CD4-positive, alpha-beta T cell treated with Interleukin-15 for 4 hours (primary cell): ENCODE results near the gene GTF2A1.
A peak's percentile ranks its signal among the peaks of the same experiment; 100 is the strongest.
"Not testable (repeated sequence)": the region's sequence is repeated elsewhere in the genome, so short reads cannot be mapped to it uniquely, and the experiment has no call there.

ENCODE experiments used
- DNase-seq: peaks from one replicate; pipeline ENCODE4 v3.0.0-alpha.2; 2020; ENCODE audit warnings: low spot score

GTF2A1 gene

DNA sequence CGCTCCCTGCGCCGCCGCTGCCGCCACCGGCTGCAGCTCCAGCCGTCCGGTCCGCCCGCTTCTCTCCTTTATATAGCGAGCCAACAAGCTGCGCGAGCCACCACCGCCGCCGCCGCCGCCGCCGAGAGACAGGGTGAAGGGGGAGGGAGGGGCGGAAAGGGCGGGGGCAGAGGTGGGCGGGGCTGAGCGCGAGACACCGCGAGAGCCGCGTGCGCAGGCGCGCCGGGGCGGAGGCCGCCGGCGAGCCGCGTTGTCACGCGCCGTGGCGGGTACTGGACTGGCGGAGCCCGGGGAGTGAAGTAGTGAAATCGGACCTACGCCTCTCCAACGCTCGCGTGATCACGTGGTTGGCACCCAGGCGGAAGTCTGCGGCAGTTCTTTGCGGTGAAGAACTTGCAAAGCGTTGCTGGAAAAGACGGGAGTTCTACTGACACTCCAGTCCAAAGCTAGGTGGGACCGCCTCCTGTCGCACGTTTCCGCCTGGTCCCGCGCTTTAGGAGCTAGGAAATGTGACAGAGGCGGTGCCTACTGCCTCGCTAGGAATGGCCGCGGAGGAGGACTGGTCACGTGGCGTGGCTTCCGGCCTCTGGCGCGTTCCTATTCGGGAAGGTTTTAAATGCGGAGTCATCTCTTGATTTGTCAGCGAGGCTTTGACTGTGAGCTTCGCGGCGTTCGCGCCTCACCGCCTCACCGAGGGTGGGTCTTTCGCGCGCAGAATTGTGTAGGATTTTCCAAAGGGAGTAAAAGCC is at the start of gene GTF2A1:
GTF2A1 (minus strand) TSS at position 130 of the 749 bp plus-strand sequence. CDS start 441 bp downstream, outside the sequence.
- peak; percentile 94 for DNase-seq

DNA sequence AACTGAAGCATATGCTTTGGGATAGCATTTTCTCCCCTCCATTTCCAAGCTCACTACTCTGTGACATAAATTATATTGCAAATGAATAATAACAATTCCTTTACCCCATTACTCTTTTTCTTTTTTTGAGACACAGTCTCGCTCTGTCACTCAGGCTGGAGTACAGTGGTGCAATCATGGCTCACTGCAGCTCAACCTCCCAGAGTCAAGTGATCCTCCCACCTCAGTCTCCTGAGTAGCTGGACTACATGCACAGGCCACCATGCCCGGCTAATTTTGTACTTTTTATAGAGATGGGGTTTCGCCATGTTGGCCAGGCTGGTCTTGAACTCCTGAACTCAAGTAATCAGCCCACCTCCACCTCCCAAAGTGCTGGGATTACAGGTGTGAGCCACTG is 49.2 kb upstream of the GTF2A1 start:
- DNase-seq = no peak

DNA sequence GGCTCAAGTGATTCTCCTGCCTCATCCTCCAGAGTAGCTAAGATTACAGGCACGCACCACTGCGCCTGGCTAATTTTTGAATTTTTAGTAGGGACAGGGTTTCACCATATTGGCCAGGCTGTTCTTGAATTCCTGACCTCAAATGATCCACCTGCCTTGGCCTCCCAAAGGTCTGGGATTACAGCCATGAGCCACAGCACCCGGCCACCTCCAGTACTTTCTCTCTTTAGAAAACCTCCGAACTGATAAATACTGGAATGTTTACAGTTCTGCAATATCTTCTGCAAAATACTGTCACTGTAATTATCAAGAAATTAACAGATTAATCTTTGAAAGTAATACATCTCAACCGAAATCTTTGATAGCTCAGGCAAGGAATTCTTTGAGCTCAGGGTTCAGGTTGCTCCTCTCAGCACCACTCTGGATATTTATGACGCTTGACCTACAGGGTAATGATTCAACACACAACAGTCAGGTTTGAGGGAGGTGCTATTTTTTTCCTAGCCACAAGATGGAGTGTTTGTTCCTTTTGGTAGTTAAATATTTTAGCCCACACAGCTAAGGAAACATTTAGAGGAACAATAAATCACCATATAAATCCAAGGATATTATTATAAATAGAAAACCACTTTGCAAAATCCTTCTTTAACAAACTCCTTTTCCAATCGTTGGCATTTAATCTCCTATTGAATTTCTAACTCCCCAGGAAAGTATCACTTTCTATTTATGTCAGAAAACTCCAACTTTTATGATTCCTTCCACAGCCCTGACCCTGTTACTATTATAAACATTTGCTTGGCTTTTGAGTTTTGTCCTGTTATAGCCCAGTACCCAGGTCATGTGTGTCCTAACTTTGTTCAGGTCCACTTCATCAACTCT is 48.6 kb upstream of the GTF2A1 start:
- peak; percentile 45 for DNase-seq

DNA sequence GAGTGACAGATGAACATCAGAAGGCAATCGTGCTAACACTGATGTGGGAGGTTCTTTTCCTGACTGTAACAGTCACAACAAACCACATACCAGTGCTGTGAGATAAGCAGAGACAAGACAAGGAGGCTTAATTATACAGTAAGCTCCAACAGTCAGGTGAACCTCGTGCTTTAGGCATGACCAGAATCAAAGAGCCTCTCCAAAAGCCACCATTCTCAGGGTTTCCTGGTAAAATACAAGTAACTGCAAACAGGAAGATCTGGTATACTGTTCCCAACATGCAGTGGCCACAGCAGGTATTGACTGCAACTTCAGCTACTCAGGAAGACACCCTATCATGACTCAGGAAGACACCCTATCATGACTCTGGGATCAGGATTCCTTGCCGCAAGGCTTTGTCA is 47.3 kb upstream of the GTF2A1 start:
- no peak for DNase-seq

DNA sequence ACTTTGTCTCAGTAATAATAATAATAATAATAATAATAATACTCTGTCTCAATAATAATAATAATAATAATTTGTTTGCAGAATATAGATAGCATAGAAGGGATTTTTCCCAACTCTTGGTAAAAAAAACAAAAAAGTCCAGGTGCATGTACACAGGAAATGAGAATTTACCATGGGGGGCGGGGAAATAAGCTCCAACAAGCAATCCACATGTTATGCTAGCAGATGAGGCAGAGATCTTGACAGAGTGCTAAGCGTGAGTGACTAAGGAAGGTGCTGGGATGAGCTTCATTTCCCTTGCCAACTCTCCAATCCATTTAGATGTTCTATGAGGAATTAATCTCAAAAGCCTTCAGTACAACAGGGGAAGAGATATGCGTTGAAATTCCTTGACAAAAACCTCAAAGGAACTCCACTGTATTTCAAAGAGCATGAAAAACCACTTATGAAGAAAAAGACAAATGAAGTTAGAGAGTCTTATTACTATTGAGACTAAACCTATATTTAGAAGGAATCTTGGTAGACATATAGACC is 44.9 kb upstream of the GTF2A1 start:
- DNase-seq = no peak

DNA sequence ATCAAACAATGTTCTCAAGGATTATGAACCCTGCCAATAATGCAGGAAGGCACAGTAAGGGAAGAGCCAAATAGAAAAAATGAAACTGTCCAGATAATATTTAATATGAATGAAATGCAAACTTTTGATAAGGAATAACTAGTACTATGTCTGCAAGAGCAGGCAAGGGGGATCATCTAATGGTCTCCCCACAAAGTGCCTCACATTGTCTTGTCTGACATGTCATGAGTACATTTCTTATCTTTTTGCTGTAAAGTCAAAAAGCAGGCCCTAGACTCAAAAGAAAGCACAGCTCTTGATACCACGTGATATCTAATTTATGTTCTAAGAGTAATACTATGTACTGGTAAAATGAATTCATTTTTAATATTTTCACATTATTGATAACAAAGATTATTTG is 43.9 kb upstream of the GTF2A1 start:
- DNase-seq = no peak

DNA sequence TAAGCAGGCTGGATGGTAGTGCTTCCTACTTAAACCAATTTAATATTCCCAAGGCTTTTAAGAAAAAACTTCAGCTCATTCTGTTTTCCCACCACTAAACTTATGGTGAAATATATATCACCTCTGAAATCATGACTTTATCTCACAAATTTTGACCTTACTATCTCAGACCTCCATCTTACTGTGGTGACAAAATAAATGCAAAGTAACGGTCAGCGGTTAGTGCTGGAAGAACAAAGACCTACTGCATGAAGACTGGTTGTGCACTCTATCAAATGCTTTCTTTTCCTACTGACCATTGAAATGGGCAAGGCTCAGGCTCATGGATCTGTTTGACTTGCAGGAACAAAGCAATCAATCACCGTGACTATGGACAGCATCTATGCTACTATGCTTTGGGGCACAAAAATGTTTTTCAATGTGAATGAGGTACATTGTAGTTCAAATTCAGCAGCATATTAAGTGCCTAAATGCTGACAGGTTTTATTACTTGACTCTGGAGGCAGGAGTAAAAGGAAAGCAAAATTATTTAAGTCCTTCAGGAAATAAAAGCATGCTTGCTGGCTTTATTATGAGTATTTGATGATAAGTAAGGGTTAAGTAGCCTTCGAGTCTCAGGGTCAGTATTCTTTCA is 43.1 kb upstream of the GTF2A1 start:
- no peak for DNase-seq

DNA sequence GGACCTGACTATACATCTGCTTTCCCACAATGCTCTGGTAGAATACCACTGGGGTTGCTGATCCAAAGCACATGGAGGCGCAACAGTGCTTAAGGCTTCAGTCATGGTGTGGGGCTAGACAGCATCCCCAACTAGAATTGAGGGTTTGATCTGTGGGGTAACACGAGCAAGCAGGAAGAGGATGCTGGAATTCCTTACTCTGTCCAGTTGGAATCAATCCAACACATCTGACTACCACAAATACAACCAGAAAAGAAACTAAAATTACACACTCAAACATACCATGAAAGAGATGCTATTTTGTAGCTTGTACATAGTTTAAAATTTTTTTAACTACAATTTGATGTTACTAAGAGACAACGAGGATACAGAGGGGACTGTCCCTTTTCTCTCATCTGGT is 40.4 kb upstream of the GTF2A1 start:
- DNase-seq = no peak

DNA sequence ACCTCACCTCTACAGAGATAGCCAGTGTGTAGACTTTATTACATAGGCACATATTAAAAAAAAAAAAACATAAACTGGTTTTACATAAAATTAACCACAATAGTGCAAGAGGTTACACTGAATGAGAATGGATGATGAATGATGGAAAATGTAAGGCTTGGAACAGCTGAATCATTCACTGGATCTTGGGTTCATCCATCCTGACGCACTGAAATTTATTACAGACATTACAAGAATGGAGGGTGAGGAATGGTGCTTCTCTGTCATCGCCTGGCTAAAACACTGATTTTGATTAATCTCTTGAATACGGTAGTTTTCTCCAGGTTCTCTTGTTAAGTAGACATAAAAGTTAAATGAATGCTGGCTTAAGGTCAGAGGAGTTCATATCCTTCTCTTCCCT is 40.0 kb upstream of the GTF2A1 start:
- DNase-seq = no peak

DNA sequence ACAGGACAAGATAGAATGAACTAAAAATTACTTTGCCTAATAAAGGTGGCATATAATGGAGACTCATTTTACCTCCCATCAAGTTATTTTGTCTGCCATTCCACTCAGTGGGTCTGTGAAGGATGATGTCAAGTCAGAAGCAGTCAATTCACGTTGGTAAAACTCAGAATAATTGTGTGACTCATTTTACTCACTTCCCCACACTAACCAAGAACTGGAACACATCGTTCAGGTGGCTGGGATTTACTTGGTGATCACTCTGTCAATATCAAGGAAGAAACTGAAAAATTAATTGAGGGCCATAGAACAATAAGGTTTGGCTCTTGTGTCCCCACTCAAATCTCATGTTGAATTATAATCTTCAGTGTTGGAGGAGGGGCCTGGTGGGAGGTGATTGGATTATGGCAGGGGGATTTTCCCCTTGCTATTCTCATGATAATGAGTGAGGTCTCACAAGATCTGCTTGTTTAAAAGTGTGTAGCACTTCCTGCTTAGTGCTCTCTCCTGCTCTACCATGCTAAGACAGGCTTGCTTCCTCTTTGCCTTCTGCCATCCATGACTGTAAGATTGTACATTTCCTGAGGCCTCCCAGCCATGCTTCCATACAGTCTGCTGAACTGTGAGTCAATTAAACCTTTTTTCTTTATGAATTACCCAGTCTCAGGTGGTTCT is 35.7 kb upstream of the GTF2A1 start:
- DNase-seq = no peak

DNA sequence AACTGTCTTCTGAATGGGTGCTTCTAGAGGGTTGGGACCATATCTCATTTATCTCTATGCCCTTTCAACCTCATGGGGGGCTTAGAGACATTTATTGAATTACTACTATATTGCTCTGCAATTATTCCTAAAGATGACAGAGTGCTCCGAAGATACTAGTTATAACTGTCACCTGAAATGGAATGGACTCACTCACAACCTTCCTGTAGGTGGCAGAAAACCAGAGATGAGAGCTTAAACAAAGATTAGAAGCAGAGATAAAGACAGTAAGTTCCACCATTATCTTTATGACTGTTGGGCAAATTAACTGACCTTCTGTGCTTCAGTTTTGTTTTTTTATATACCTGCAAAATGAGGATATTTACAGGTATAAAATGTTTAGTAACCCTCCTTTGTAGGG is 31.5 kb upstream of the GTF2A1 start:
- DNase-seq = no peak

DNA sequence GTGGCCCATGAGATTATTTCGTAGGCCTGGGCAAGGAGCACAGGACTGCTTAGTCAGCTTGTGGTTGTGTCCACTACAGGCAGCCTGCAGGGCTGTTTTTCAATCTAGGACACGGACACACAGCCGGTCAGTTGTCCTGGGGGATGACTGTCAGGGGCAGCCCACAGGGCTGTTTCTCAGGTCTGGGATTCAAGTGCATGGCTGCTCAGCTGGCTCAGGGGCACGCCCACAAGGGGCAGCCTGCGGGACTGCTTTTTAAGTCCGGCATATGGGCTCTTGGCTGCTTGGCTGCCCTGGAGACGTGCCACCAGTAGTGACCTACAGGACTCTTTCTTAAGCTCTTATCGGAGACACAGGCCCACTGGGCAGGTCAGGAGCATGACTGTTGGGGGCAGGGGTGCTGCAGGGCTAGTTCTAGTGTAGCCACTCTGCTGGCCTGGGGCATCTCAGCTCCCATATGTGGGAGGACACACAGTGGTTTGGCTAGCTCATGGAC is 26.6 kb upstream of the GTF2A1 start:
- no peak for DNase-seq

DNA sequence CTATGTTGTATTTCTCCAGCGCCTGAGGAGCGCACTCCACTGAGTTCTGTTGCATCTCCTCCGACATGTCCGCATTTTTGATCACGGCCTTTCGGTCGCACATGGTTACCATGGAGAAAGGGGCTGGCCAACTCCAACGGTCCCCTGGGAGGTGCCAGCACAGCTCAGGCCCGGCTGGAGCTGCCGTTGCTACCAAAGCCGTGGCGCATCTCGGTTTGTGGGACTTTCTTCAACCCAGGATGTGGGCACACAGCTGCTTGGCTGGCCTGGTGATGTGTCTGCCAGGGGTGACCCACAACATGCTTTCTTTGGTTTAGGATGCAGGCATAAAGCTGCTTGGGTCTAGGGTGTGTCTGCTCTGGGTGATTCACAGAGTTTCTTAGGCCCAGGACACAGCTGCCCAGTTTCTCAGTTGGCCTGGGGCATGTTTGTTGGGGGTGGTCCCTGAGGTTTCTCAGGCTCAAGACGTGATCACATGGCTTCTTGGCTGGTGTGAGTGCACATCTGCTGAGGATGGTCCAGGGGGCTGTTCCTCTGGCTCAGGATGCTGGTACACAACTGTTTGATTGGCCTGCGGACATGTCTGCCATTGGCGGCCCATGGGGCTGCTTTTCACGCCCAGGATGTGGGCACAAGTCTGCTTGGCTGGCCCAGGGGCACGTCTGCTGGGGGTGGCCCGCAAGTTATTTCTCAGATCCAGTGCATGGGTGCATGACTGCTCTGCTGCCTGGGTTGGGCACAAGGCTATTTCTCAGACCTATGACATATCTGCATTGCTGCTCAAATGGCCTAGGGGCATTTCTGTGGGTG is 25.9 kb upstream of the GTF2A1 start:
- DNase-seq = no peak

DNA sequence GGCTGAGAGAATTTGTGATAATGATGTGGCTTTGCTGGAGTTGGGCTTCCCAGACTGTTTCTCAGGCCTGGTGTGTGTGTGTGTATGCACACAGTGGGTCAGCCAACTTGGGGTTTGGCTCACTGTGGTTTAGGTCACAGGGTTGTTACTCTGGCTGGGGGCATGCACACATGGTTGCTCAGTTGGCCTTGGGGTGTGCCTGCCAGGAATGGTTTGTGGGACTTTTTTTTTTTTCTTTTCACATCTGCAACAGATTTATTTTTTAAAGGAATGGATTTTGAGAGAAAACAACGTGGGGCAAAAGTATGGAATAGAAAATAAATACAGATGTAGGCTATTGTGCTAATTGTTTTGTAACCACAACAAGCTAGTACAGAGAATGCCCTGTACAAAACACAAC is 25.0 kb upstream of the GTF2A1 start:
- DNase-seq = no peak

DNA sequence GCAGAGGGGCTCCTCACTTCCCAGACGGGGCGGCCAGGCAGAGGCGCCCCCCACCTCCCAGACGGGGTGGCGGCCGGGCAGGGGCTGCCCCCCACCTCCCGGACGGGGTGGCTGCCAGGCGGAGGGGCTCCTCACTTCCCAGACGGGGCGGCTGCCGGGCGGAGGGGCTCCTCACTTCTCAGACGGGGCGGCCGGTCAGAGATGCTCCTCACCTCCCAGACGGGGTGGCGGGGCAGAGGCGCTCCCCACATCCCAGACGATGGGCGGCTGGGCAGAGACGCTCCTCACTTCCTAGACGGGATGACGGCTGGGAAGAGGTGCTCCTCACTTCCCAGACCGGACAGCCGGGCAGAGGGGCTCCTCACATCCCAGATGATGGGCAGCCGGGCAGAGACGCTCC is 23.7 kb upstream of the GTF2A1 start:
- not testable (repeated sequence) for DNase-seq

DNA sequence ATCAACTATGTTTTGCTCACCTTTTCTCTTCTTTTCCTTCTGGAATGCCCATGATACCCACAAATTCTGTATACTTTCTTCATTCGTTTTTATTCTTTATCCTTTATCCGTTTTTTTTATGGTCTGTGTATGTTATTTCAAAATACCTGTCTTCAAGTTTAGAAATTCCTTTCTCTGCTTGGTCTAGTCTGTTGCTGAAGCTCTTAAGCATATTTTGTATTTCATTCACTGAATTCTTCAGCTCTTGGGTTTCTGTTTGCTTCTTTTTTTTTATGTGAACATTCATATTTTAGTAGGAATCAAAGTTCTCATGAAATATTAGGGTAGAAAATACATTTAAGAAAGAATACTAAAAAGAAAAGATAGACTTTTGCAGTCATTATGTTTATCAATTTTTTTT is 22.7 kb upstream of the GTF2A1 start:
- DNase-seq = no peak

DNA sequence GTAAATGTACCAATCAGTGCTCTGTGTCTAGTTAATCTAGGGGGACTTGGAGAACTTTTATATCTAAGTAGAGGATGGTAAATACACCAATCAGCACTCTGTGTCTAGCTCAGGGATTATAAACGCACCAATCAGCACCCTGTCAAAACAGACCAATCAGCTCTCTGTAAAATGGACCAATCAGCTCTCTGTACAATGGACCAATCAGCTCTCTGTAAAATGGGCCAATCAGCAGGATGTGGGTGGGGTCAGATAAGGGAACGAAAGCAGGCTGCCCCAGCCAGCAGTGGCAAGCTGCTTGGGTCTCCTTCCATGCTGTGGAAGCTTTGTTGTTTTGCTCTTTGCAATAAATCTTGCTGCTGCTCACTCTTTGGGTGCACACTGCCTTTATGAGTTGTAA is 16.1 kb upstream of the GTF2A1 start:
- DNase-seq = not testable (repeated sequence)

DNA sequence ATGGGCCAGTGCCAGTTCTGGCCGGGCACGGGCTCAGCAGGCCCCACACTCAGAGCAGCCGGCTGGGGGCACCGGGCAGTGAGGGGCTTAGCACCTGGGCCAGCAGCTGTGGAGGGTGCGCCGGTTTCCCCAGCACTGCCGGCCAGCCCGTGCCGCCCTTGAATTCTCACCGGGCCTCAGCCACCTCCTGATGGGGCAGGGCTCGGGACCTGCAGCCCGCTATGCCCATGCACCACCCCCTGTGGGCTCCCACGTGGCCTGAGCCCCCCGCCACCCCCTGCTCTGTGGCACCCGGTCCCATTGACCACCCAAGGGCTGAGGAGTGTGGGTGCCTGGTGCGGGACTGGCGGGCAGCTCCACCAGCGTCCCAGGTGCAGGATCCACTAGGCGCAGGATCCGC is 15.4 kb upstream of the GTF2A1 start:
- DNase-seq = no peak

DNA sequence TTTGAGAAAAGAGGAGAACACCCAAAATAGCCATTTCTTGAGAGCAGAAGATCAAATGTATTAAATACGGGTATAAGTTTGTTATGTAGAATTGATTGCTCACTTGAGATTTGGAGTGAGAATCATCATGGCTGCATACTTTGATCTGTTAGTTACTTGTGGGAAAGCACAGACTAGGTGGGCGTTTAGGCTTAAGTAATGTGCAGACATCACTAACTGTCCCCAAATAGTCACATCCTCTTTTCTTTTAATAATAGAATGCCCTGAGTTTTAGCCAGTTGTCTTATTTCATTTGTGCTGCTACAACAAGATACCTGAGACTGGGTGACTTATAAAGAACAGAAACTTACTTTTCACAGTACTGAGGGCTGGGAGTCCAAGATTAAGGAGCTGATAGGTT is 14.3 kb upstream of the GTF2A1 start:
- DNase-seq = no peak

DNA sequence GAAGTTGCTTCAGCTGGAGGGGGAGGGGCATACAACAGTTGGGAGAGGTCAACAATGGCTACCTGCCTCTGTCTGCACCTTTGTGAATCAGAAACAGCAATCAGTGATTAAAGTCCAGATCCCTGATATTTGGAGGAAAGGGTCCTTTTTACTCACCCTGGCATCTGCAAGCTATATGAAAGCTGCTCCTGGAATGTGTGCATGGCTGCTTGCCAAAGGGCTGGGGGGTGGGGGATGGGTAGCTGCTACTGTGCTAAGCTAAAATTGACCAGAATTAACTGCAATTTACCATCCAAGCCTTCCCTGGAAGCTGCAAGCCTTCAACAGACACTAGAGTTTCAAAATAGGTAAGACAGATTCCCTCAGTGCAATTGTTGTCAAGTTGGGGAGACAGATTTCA is 13.5 kb upstream of the GTF2A1 start:
- no peak for DNase-seq

DNA sequence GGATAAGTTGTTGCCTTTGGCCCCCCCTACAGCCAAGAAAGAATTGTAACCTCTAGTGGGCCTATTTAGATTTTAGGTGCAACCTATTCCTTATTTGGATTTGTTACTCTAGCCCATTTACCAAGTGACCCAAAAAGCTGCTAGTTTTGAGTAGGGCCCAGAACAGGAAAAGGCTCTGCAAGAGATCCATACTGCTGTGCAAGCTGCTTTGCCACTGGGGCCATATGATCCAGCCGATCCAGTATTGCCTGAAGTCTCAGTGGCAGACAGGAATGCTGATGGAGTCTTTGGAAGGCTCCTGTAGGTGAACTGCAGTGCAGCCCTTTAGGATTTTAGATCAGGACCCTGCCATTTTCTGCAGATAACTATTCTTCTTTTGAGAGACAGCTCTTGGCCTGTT is 12.9 kb upstream of the GTF2A1 start:
- DNase-seq = no peak
